Measurements from ENCODE around the gene COX11. TPM values are rescaled to one million over a fixed set of nuclear protein-coding genes. Genes with fewer than 3 reads are reported as not detected.

The COX11 gene
- total and polyA plus RNA-seq, 2 of the 13 experiments (the other 11 are each of a cell fraction or from before 2014, with no cell fraction given) = 103 to 203 TPM

GRCh38 chr17:54992797-54993639, 24.6 kb upstream of the COX11 start (continued):
- TF ChIP-seq CTCF (CRISPR knock-in tag; IDR thresholded peaks at IDR 0.05) = peak; percentile 74
- no peak for TF ChIP-seq ZNF513 (CRISPR knock-in tag; conservative IDR thresholded peaks at IDR 0.05)
- TF ChIP-seq MTERF4 (CRISPR knock-in tag; IDR thresholded peaks at IDR 0.05) = no peak
- TF ChIP-seq ZNF781 (CRISPR knock-in tag; IDR thresholded peaks at IDR 0.05; ENCODE audit: borderline replicate concordance, not compliant biosample characterization) = no peak
- TF ChIP-seq ZBTB46 (CRISPR knock-in tag; IDR thresholded peaks at IDR 0.05; ENCODE audit: borderline replicate concordance) = no peak
- TF ChIP-seq CEBPB (IDR thresholded peaks at IDR 0.05; ENCODE audit: borderline replicate concordance, low read depth, low read length) = peak; percentile 24; the same call in 1 of the 2 replicates
- no peak for TF ChIP-seq ZFP36L2 (CRISPR knock-in tag; IDR thresholded peaks at IDR 0.05)
